HG02610 (cell line): ENCODE measurements around the gene ARHGAP9.

Experiments used
- ATAC-seq: cut with Tn5 transposase; IDR thresholded peaks from one replicate; pipeline ENCODE4 v1.9.1; 2021; ENCODE audit warnings: mild to moderate bottlenecking, moderate library complexity; ENCODE audit not compliant: unreplicated experiment

The ARHGAP9 gene

DNA sequence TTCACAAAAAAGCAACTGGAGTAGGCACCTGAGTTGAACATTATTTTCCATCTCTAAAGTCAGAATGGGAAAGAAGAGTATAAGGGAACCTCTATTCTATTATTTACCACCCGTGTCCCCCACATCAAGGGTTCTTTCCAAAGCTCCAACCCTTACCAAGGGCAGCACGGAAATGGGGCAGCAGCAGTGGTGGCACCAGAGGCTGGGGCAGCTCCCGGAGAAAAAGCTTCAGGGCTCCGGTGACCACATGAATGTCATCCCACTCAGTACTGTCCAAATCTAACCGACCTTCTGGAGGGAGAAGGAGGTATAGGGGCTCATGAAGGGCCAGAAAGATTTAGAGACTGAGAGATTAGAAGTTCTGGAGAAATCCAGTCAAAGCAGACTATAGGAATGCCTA lies 5.8 kb downstream of the ARHGAP9 start:
- ATAC-seq: no peak

DNA sequence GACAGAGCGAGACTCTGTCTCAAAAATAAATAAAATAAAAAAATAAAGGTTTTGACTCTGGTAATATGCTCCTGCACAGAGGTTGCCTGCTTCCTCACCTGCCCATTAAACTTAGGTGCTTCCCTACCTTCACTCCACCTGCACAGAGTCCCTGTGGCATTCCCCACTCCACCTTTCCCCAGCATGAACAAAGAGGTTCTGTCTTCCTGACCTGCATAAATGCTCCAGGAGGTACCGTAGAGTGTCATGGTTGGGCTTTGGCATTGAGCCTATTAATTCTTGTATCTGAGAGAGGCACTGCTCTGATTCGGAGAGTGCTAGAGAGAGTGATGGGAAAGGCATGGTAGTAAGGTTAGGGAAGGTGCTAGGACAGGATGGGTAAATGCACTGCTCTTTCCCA lies 6.3 kb downstream of the ARHGAP9 start:
- ATAC-seq: no peak

DNA sequence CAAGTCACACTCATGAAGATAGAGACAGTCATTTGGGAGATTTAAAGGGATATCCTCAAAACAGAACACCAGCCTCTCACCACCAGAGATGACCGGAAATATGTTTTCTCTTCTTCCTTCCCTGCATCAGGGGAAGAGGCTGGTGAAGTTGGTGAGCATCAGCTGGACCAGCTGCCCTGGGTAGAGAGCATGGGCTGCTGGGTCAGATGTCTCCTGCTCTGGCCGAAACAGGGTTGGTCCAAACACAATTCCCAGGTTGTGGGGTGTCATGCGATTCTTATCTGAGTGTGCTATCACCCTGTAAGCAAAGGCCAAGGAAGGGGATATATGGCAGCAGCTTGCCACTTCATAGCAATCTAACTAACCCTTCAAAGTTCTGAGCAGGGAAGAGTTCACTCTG lies 7.3 kb downstream of the ARHGAP9 start:
- no peak for ATAC-seq

- ATAC-seq: no peak
These were observed 8.0 kb downstream of the ARHGAP9 start for GRCh38 chr12:57471661-57472060.

DNA sequence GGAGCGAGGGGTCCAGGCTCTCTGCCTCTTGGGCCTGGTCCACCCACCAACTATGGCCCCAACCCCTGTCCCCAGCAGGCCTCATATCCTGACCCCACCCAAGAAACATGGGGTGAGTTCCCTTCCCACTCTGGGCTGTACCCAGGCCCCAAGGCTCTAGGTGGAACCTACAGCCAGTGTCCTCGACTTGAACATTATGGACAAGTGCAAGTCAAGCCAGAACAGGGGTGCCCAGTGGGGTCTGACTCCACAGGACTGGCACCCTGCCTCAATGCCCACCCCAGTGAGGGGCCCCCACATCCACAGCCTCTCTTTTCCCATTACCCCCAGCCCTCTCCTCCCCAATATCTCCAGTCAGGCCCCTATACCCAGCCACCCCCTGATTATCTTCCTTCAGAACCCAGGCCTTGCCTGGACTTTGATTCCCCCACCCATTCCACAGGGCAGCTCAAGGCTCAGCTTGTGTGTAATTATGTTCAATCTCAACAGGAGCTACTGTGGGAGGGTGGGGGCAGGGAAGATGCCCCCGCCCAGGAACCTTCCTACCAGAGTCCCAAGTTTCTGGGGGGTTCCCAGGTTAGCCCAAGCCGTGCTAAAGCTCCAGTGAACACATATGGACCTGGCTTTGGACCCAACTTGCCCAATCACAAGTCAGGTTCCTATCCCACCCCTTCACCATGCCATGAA lies 8.6 kb downstream of the ARHGAP9 start:
- no peak for ATAC-seq

- no peak for ATAC-seq
These were observed 9.2 kb downstream of the ARHGAP9 start for GRCh38 chr12:57470286-57470969.

- no peak for ATAC-seq
These were observed 10.1 kb downstream of the ARHGAP9 start for GRCh38 chr12:57469296-57470164.

DNA sequence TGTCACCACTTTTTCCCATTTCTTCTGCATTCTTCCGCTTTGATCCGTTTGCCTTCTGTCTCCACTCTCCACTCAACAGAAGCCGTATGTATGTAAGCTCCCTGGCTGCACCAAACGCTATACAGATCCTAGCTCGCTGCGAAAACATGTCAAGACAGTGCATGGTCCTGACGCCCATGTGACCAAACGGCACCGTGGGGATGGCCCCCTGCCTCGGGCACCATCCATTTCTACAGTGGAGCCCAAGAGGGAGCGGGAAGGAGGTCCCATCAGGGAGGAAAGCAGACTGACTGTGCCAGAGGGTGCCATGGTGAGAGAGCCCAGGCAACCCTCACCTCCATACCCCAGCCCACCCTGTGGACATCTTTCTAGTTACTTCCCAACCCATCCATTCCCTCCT lies 11.8 kb downstream of the ARHGAP9 start:
- no peak for ATAC-seq

GRCh38 chr12:57467212-57467874 lies 12.3 kb downstream of the ARHGAP9 start:
- no peak for ATAC-seq

DNA sequence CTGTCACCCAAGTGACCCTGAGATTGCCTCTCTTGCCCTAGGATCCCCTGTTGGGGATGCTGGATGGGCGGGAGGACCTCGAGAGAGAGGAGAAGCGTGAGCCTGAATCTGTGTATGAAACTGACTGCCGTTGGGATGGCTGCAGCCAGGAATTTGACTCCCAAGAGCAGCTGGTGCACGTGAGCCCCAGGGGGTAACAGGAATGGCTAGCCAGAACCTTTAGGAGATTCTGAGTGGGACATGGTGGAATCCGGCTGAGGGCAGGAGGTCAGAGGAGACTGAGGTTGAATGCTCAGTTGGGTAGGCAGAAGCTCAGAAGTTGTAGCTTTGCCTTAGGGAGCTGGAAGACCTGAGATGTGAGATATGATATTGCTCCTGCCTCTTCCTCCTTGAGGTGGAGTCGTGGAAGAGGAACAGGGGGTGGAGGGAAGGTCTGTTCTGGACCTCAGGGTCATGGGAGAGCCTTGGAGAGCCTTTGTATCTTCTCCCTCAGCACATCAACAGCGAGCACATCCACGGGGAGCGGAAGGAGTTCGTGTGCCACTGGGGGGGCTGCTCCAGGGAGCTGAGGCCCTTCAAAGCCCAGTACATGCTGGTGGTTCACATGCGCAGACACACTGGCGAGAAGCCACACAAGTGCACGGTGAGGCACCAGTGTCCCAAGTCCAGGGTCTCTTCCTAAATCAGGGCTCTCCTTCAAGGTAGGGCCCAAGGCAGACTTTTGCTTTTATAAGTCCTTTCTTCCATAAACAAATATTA lies 13.7 kb downstream of the ARHGAP9 start:
- ATAC-seq: no peak

- no peak for ATAC-seq
These were observed 14.5 kb downstream of the ARHGAP9 start for GRCh38 chr12:57465030-57465746.

DNA sequence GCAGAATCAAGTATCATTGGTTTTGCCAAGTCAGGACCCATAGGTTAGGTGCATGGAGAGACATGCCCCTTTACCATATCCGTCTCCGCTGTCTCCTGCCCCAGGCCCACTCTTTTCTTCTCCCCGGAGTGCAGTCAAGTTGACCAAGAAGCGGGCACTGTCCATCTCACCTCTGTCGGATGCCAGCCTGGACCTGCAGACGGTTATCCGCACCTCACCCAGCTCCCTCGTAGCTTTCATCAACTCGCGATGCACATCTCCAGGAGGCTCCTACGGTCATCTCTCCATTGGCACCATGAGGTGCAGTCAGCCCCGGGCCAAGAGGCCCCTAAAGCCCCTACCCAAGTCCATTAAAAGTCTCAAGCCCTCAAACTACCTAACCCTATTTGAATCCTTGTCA lies 15.1 kb downstream of the ARHGAP9 start:
- ATAC-seq: no peak

GRCh38 chr12:57462912-57463253 lies 16.8 kb downstream of the ARHGAP9 start:
- ATAC-seq: no peak

DNA sequence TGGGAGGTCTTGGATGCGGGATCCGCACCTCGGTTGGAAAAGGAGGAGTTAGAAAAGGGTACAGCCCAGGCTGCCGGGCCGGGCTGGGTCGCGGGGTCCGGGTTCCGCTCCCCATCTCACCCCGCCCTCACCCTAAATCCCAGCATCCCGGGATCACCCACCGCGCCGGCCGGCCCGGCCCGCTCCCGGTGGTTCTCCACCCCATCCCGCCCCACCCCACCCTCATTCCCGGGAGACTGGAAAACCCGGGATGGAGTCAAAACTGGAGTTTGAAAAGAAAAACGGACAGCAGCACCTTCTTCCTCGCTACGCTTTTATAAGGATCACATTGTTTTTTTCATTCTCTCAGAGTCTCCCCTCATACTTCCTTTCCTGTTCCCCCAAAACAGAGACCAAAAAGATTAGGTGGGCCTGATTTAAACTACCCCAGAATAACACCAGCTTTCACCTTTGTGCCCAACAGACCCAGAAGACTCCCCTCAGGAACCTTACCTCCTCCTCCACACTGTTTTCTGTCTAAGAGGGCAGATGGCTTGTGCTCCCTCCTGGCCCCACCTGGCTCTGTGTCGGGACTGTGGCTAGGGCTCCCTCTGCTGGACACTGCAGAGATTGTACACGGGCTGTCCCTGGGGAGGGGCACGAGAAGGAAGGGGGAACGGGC lies 17.3 kb downstream of the ARHGAP9 start:
- peak; percentile 60 for ATAC-seq

DNA sequence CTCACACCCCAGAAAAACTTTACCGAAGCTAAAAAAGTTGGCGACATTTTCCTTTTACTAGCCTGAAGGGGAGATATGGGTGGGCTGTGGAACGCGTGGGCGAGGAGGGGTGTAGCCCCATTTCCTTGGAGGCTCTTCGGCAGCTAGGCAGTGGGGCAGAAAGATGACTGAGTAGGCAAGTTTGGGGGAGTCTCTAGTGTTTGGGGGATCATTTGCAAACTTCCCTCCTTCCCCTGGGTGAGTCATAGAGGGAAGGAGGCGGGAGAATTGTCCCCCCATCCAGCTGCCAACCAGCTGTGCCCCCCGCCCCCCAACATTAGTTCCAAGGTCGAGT lies 17.8 kb downstream of the ARHGAP9 start:
- no peak for ATAC-seq

- ATAC-seq: no peak
These were observed 18.3 kb downstream of the ARHGAP9 start for GRCh38 chr12:57461276-57461916.

DNA sequence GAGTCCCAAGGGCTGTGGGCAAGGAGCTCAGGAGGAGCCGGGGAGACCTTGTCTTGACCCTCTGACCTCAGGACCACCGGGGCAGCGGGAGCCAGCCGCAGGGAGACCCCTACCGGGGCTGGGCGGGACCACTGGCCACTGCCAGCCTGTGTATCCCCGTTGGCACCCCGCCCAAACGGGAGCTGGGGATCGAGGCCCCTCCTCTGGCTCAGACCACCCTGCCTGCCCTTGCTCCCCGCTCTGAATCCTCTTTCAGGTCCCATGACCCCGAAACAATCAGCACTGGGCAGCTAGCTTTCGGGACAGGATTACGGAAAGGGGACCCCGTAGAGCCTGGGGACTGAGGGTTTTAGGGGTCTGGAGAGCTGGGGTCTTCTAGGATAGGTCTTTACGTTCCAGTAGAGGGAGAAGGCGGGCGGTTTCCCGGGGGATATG lies 18.8 kb downstream of the ARHGAP9 start:
- ATAC-seq: no peak

DNA sequence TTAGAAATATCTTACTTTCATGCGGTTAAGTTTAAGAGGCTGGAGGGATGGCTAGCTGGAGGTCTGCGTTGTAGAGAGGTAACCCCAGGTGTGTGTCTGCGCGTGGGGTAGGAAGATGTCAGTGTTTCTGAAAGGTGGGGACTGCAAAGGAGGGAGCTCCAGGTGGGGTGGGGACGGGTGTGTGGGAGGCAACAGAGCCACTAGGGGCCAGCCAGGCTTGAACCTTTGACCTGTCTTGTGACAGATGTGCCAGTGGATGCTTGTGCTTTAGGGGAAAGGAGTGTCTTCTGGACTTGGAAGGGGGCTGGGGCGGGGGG lies 19.2 kb downstream of the ARHGAP9 start:
- ATAC-seq: no peak

- no peak for ATAC-seq
These were observed 19.8 kb downstream of the ARHGAP9 start, which contains the start of gene GLI1 for GRCh38 chr12:57459750-57460467. Gene GLI1 (plus strand): TSS chr12:57459785. CDS start chr12:57463692, 3,907 bp downstream.
